Endodermal cell (in vitro differentiated cells): ENCODE data around the gene NUDT16L1. TPM values are rescaled to one million over a fixed set of nuclear protein-coding genes. Genes with fewer than 3 reads are reported as not detected.

Experiments used
- DNase-seq: peaks from one replicate; pipeline ENCODE4 v3.0.0-alpha.2; 2017
- H3K27ac ChIP-seq: 2 replicates; pipeline ENCODE4 v1.5.1; 2013; ENCODE audit warnings: mild to moderate bottlenecking, low read depth, low read length, moderate library complexity
- H3K27me3 ChIP-seq: 2 replicates; pipeline ENCODE4 v1.6.1; 2013; ENCODE audit warnings: mild to moderate bottlenecking, low read length, moderate library complexity; ENCODE audit not compliant: insufficient read depth, control insufficient read depth, poor library complexity, severe bottlenecking
- H3K36me3 ChIP-seq: 2 replicates; pipeline ENCODE4 v1.7.0; 2013; ENCODE audit warnings: mild to moderate bottlenecking, low read length, moderate library complexity; ENCODE audit not compliant: control insufficient read depth, insufficient read depth
- H3K4me1 ChIP-seq: one replicate; pipeline ENCODE4 v1.7.0; 2013; ENCODE audit warnings: low read length; ENCODE audit not compliant: control insufficient read depth, insufficient read depth
- H3K4me3 ChIP-seq: 2 replicates; pipeline ENCODE4 v1.5.1; 2013; ENCODE audit warnings: mild to moderate bottlenecking, low read length, moderate library complexity
- H3K9ac ChIP-seq: 2 replicates; pipeline ENCODE4 v1.6.1; 2013; ENCODE audit warnings: mild to moderate bottlenecking, low read length, moderate library complexity; ENCODE audit not compliant: poor library complexity, severe bottlenecking; ENCODE audit errors: extremely low read depth
- H3K9me3 ChIP-seq: 2 replicates; pipeline ENCODE4 v1.6.1; 2013; ENCODE audit warnings: mild to moderate bottlenecking, low read length, moderate library complexity; ENCODE audit not compliant: control insufficient read depth
- H3K27ac Mint-ChIP-seq: 2 replicates; pipeline ENCODE4 v1.8.0; 2020; ENCODE audit warnings: mixed read lengths
- H3K27me3 Mint-ChIP-seq: 2 replicates; pipeline ENCODE4 v1.8.0; 2021; ENCODE audit warnings: mild to moderate bottlenecking, mixed read lengths; ENCODE audit not compliant: insufficient read depth
- H3K36me3 Mint-ChIP-seq: 2 replicates; pipeline ENCODE4 v1.8.0; 2020; ENCODE audit warnings: low read depth, mixed read lengths
- H3K4me1 Mint-ChIP-seq: 2 replicates; pipeline ENCODE4 v1.8.0; 2020; ENCODE audit warnings: mixed read lengths
- H3K4me3 Mint-ChIP-seq: 2 replicates; pipeline ENCODE4 v1.8.0; 2020; ENCODE audit warnings: mild to moderate bottlenecking, moderate library complexity, mixed read lengths
- H3K9me3 Mint-ChIP-seq: 2 replicates; pipeline ENCODE4 v1.8.0; 2020; ENCODE audit warnings: mild to moderate bottlenecking, mixed read lengths
- CTCF ChIP-seq: fragments of 200-600 bp; sonication (generic); conservative IDR thresholded peaks from 2 replicates; pipeline ENCODE4 v1.5.0; 2021; ENCODE audit warnings: antibody characterized with exemption, mild to moderate bottlenecking
- whole genome bisulfite sequencing, 2 experiments: methylation state at CpG; one replicate each; pipeline versions ENCODE4 v1.1.5 to v1.1.7; 2013; ENCODE audit warnings: missing lambda C conversion rate in 2 of 2, mixed read lengths in 1 of 2; ENCODE audit not compliant: insufficient coverage in 1 of 2, insufficient read length in 1 of 2; 5-methylcytosine and 5-hydroxymethylcytosine counted together
- total RNA-seq, 2 donors: library from RNA; stranded (reverse); fragmentation: NEBNext Ultra II Directional in 1 of 2; extraction: Animal tissue kit (Norgen Biotek cat#: 25700) in 1 of 2; gene quantifications; 2 replicates in 1 of 2; 3 replicates in 1 of 2; pipeline ENCODE4 v1.2.1, GENCODE V29; 2021

Gene NUDT16L1
- total RNA-seq, 2 donors from 2014 or later = 38.6 to 40.7 TPM

GRCh38 chr16:4684058-4684715, 9.2 kb upstream of the NUDT16L1 start:
- Histone ChIP-seq H3K4me1 (no peaks in the 10 kb centered on the region), H3K36me3 (peaks cover 32% of the 10 kb centered on the region), H3K27me3 (no peaks in the 10 kb centered on the region), H3K9ac (no peak overlapping the region), H3K9me3 (no peaks in the 10 kb centered on the region), H3K27ac (no peak overlapping the region), H3K4me3 (no peak overlapping the region)
- H3K4me3 Mint-ChIP-seq = no peak overlapping the region
- DNase-seq = no peak
- H3K36me3 Mint-ChIP-seq = peaks cover 7% of the 10 kb centered on the region
- no peak overlapping the region for H3K27ac Mint-ChIP-seq
- H3K9me3 Mint-ChIP-seq = no peaks in the 10 kb centered on the region
- 94% methylated on average over 17 to 23 of the region's 23 CpGs for WGBS, 2 experiments
- no peaks in the 10 kb centered on the region for H3K4me1 Mint-ChIP-seq
- TF ChIP-seq CTCF = no peak
- H3K27me3 Mint-ChIP-seq = no peaks in the 10 kb centered on the region

- Mint-ChIP-seq H3K4me1 (no peaks in the 10 kb centered on the region), H3K27me3 (no peaks in the 10 kb centered on the region), H3K27ac (no peak overlapping the region), H3K36me3 (peaks cover 7% of the 10 kb centered on the region), H3K9me3 (no peaks in the 10 kb centered on the region), H3K4me3 (no peak overlapping the region)
- H3K9me3 ChIP-seq = no peaks in the 10 kb centered on the region
- WGBS, 2 experiments = 94 to 96% methylated on average over 12 to 13 of the region's 13 CpGs
- TF ChIP-seq CTCF = no peak
- peaks cover 29% of the 10 kb centered on the region for H3K36me3 ChIP-seq
- DNase-seq = no peak
- H3K4me3 ChIP-seq = no peak overlapping the region
- H3K4me1 ChIP-seq = no peaks in the 10 kb centered on the region
- no peaks in the 10 kb centered on the region for H3K27me3 ChIP-seq
- no peak overlapping the region for H3K9ac ChIP-seq
- H3K27ac ChIP-seq = no peak overlapping the region
These were observed 8.6 kb upstream of the NUDT16L1 start for GRCh38 chr16:4684763-4685162.

GRCh38 chr16:4685292-4685691, 8.1 kb upstream of the NUDT16L1 start:
- no peak overlapping the region for H3K27ac ChIP-seq
- H3K36me3 ChIP-seq = peaks cover 26% of the 10 kb centered on the region
- H3K27ac Mint-ChIP-seq = peak overlapping the region; percentile 48

More at GRCh38 chr16:4685292-4685691, 8.1 kb upstream of the NUDT16L1 start:
- H3K36me3 Mint-ChIP-seq = peaks cover 7% of the 10 kb centered on the region
- H3K9ac ChIP-seq = no peak overlapping the region
- H3K9me3 Mint-ChIP-seq = no peaks in the 10 kb centered on the region
- H3K27me3 ChIP-seq = no peaks in the 10 kb centered on the region
- H3K4me1 ChIP-seq = no peaks in the 10 kb centered on the region
- no peak for TF ChIP-seq CTCF
- H3K4me3 ChIP-seq = no peak overlapping the region
- no peak overlapping the region for H3K4me3 Mint-ChIP-seq
- 96 to 98% methylated on average over 12 to 13 of the region's 13 CpGs for WGBS, 2 experiments
- H3K4me1 Mint-ChIP-seq = no peaks in the 10 kb centered on the region
- no peak for DNase-seq
- H3K27me3 Mint-ChIP-seq = no peaks in the 10 kb centered on the region
- no peaks in the 10 kb centered on the region for H3K9me3 ChIP-seq
